GM18507 (cell line): ENCODE measurements around the gene PPP1R18.
"Not testable (repeated sequence)": the region's sequence is repeated elsewhere in the genome, so short reads cannot be mapped to it uniquely, and the experiment has no call there.

Experiments
- DNase-seq: peaks from one replicate; pipeline ENCODE4 v3.0.0; 2011; ENCODE audit warnings: low read depth; ENCODE audit not compliant: insufficient read length; ENCODE audit errors: extremely low spot score
- FAIRE-seq: peaks from 2 replicates; lab custom pipeline; 2011; peaks lifted over from hg19 to GRCh38; lab: Jason Lieb, UNC

PPP1R18 gene

GRCh38 chr6:30686009-30686907 lies at the start of gene PPP1R18:
Gene PPP1R18, minus strand, starts transcription at chr6:30686645. Its CDS starts 627 bp downstream, at chr6:30686018.
- FAIRE-seq (peak; percentile 55), DNase-seq (no peak)

DNA sequence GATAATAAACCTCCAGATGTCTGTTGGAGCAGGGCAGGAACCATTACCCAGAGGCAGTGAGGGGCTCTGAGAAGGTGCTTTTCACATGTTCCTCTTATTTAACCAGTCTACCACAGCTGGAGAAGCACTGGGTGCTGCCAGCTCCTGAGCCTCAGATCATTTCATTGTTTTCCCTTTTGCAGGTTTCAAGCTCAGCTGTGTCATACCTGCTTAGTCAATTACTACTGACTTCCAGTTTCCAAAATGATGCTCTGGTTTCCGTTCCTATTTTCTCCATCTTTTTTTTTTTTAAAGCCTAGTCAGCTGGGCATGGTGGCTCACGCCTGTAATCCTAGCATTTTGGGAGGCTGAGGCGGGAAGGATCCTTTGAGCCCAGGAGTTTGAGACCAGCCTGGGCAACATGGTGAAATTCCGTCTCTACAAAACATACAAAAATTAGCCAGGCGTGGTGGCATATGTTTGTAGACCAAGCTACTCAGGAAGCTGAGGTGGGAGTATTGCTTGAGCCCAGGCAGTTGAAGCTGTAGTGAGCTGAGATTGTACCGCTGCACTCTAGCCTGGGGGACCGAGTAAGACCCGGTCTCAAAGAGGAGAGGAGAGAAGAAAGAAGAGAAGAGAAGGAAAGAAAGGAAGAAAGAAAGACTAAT lies 49.3 kb upstream of the PPP1R18 start:
- FAIRE-seq: peak; percentile 50
- no peak for DNase-seq

DNA sequence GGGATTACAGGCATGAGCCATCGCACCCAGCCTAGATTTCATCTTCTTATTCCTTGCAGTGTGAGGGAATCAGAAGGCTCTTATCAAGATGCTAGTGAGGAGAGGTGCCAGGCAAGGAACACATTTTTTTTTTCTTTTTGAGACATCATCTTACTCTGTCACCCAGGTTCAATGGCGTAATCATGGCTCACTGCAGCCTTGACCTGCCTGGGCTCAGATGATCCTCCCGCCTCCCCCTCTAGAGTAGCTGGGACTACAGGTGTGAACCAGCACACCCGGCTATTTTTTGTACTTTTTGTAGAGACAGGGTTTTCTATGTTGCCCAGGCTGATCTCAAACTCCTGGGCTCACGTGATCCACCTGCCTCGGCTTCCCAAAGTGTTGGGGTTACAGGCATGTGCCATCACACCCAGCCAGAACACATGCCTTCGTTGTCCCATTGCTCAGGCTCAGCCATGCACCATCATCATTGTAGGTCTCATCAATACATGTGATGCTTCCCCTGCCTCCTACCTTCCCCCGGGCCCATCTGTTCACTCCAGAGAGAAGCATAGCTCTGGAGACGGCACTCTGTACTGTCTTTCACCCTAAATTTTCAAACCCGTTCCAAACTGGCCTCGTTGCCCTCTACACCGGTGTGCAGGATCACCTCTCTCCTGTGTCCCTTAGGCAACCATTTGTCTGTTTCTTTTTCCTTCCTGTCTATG lies 45.9 kb upstream of the PPP1R18 start:
- no peak for DNase-seq
- FAIRE-seq: no peak

DNA sequence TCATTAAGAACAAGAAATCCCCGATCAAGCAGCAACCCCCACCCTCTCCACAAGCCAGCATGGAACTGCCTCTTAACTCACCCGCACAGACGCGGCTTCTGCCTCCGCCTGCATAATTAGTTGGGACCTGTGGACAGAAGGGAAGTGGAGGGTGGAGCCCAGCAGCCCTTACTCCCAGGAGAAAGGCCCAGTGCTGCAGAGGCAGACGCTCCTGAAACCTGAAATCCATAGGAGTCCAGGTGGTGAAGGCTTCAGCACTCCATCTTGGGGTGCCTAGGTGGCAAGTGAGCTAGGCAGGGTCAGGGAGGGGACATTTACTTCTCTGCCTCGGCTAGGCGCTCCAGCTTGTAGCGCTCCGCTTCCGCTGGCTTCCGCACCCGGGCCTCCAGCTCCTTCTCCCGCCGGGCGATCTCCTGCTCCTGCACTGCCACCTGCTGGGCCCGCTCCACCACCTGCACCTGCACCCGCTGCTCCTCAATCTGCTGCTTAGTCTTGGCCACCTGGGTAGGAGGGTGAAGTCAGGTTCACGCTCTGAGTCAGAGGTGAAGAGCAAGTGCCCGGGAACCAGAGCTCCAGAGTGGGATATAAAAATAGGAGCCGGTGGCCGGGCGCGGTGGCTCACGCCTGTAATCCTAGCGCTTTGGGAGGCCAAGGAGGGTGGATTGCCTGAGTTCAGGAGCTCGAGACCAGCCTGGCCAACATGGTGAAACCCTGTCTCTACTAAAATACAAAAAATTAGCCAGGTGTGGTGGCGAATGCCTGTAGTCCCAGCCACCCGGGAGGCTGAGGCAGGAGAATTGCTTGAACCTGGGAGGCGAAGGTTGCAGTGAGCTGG lies 44.4 kb upstream of the PPP1R18 start:
- no peak for DNase-seq
- FAIRE-seq: peak; percentile 84

GRCh38 chr6:30727920-30728553 lies 41.6 kb upstream of the PPP1R18 start:
- DNase-seq: no peak
- FAIRE-seq: no peak

DNA sequence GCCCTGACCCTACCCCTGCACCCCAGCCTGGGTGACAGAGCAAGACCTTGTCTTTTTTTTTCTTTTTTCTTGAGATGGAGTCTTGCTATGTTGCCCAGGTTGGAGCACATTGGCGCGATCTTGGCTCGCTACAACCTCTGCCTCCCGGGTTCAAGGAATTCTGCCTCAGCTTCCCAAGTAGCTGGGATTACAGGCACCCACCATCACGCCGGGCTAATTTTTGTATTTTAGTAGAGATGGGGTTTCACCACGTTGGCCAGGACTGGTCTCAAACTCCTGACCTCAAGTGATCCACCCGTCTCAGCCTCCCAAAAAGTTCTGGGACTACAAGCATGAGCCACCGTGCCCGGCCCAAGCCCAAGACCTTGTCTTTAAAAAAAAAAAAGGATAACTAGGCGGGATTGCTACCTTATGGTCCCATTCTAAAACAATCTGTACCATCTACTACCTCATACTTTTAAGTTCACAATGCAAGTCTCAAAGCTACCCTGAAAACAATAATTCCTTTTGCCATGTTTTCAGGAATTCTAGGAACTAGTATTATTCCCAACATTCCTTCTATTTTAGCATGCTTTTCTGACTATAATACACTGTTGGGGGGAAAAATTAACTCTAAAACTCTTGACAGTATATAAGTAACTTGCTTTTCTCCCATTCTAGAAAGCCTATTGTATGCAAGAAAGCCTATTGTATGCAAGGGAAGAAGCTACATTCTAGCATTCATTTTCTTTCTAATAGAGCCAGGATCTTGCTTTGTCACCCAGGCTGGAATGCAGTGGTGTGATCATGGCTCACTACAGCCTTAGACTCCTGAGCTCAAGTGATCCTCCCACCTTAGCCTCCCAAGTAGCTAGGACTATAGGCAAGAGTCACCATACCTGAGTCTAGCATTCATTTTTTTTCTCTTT lies 40.3 kb upstream of the PPP1R18 start:
- no peak for FAIRE-seq
- no peak for DNase-seq

GRCh38 chr6:30725713-30726505 lies 39.5 kb upstream of the PPP1R18 start:
- DNase-seq (no peak), FAIRE-seq (no peak)

DNA sequence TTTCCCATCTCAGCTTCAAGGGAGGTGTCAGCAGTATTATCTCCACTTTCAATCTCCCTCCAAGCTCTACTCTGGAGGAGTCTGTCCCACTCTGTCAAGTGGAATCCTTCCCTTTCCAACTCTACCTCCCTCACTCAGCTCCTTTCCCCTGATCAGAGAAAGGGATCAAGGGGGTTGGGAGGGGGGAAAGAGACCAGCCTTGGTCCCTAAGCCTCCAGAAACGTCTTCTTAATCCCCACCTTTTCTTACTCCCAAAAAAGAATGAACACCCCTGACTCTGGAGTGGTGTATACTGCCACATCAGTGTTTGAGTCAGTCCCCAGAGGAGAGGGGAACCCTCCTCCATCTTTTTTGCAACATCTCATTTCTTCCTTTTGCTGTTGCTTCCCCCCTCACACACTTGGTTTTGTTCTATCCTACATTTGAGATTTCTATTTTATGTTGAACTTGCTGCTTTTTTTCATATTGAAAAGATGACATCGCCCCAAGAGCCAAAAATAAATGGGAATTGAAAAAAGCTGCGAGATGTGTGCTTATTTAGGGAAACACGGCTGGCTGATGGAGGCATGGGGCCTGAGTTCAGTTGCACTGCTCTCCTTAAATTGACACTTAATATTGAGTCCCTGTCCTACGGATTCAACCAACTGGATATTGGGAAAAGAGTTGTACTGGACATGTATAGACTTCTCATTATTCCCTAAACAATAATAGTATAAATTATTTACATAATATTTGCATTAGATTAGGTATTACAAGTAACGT lies 38.6 kb upstream of the PPP1R18 start:
- DNase-seq: no peak
- FAIRE-seq: no peak

DNA sequence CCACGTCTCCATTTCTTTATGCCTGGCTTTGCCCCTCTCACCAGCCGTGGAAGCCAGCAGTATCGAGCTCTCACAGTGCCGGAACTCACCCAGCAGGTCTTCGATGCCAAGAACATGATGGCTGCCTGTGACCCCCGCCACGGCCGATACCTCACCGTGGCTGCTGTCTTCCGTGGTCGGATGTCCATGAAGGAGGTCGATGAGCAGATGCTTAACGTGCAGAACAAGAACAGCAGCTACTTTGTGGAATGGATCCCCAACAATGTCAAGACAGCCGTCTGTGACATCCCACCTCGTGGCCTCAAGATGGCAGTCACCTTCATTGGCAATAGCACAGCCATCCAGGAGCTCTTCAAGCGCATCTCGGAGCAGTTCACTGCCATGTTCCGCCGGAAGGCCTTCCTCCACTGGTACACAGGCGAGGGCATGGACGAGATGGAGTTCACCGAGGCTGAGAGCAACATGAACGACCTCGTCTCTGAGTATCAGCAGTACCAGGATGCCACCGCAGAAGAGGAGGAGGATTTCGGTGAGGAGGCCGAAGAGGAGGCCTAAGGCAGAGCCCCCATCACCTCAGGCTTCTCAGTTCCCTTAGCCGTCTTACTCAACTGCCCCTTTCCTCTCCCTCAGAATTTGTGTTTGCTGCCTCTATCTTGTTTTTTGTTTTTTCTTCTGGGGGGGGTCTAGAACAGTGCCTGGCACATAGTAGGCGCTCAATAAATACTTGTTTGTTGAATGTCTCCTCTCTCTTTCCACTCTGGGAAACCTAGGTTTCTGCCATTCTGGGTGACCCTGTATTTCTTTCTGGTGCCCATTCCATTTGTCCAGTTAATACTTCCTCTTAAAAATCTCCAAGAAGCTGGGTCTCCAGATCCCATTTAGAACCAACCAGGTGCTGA lies 37.6 kb upstream of the PPP1R18 start:
- not testable (repeated sequence) for FAIRE-seq, DNase-seq

DNA sequence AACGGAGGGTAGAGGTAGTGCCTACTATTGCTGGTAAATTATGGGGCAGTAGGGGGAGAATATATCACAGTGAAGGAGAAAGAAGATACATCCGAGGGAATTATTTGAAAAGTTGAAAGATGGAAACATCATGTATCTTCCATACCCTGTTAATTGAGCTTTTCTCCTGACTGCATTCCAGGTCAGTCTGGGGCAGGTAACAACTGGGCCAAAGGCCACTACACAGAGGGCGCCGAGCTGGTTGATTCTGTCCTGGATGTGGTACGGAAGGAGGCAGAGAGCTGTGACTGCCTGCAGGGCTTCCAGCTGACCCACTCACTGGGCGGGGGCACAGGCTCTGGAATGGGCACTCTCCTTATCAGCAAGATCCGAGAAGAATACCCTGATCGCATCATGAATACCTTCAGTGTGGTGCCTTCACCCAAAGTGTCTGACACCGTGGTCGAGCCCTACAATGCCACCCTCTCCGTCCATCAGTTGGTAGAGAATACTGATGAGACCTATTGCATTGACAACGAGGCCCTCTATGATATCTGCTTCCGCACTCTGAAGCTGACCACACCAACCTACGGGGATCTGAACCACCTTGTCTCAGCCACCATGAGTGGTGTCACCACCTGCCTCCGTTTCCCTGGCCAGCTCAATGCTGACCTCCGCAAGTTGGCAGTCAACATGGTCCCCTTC lies 36.9 kb upstream of the PPP1R18 start:
- FAIRE-seq, DNase-seq: not testable (repeated sequence)

- FAIRE-seq (peak; percentile 80), DNase-seq (no peak)
These were observed 36.1 kb upstream of the PPP1R18 start for GRCh38 chr6:30722280-30723112.

- not testable (repeated sequence) for FAIRE-seq, DNase-seq
These were observed 35.5 kb upstream of the PPP1R18 start for GRCh38 chr6:30722025-30722279.

GRCh38 chr6:30721198-30722024 lies 35.0 kb upstream of the PPP1R18 start:
- FAIRE-seq (peak; percentile 71), DNase-seq (peak; percentile 67)
